Small intestine (tissue), 7 donors: Measurements from ENCODE around the gene BAHD1. TPM values are rescaled to one million over a fixed set of nuclear protein-coding genes. Genes with fewer than 3 reads are reported as not detected.

Experiments
- DNase-seq, 2 donors: peaks; one replicate each; pipeline versions ENCODE4 v3.0.0 to v3.0.0-alpha.2; 2013
- FAIRE-seq: peaks from 2 replicates; lab custom pipeline; 2012; peaks lifted over from hg19 to GRCh38; lab: Jason Lieb, UNC
- H3K27ac ChIP-seq, 3 donors: one replicate each; pipeline ENCODE4 v1.5.1; 2013; ENCODE audit warnings: low read length in 2 of 3, mild to moderate bottlenecking in 2 of 3, control low read depth in 1 of 3, inconsistent platforms in 1 of 3, low read depth in 1 of 3, moderate library complexity in 1 of 3
- H3K27me3 ChIP-seq, 3 donors: one replicate each; pipeline ENCODE4 v1.6.1; 2013; ENCODE audit warnings: low read length in 3 of 3, inconsistent platforms in 1 of 3; ENCODE audit not compliant: control insufficient read depth in 3 of 3, insufficient read depth in 3 of 3
- H3K36me3 ChIP-seq, 3 donors: one replicate each; pipeline ENCODE4 v1.6.1; 2013; ENCODE audit warnings: low read length in 3 of 3, inconsistent platforms in 1 of 3, low read depth in 1 of 3, mild to moderate bottlenecking in 1 of 3, moderate library complexity in 1 of 3; ENCODE audit not compliant: control insufficient read depth in 3 of 3, insufficient read depth in 2 of 3
- H3K4me1 ChIP-seq, 3 donors: one replicate each; pipeline ENCODE4 v1.6.1; 2013; ENCODE audit warnings: low read length in 2 of 3, inconsistent platforms in 1 of 3, low read depth in 1 of 3, mild to moderate bottlenecking in 1 of 3, moderate library complexity in 1 of 3; ENCODE audit not compliant: control insufficient read depth in 3 of 3, insufficient read depth in 2 of 3
- H3K4me3 ChIP-seq, 3 donors: one replicate each; pipeline ENCODE4 v1.5.1; 2013; ENCODE audit warnings: low read length in 3 of 3, control low read depth in 1 of 3, inconsistent platforms in 1 of 3, low read depth in 1 of 3, mild to moderate bottlenecking in 1 of 3, moderate library complexity in 1 of 3
- H3K9me3 ChIP-seq, 2 donors: one replicate each; pipeline ENCODE4 v1.6.1; 2013; ENCODE audit warnings: low read depth in 1 of 2, low read length in 1 of 2; ENCODE audit not compliant: control insufficient read depth in 2 of 2, insufficient read depth in 1 of 2
- WGBS, 3 donors: extraction: QIAGEN DNeasy Blood & Tissue Kit; methylation state at CpG; one replicate each; pipeline ENCODE4 v1.1.7; 2013; 5-methylcytosine and 5-hydroxymethylcytosine counted together
- polyA plus RNA-seq, 4 donors: library from polyadenylated mRNA; stranded (reverse) in 3 of 4; unstranded in 1 of 4; fragments of 200-250 nt in 3 of 4; fragments of 120-200 nt in 1 of 4; gene quantifications; one replicate each; pipeline versions ENCODE4 v1.2.1 to v1.2.3, GENCODE V29; 2013
- donor health status: healthy with polysubstance abuse.
- donor health status: control.
- donor health status: control.
- donor health status: Bipolar disorder and iron deficiency.
- donor health status: healthy.

BAHD1 gene
- polyA plus RNA-seq, 4 donors, result 10.7 to 32.5 (median 12.5) TPM

- H3K27ac ChIP-seq, result no peak overlapping the region
- FAIRE-seq, result no peak
These were observed 70.3 kb downstream of the BAHD1 start for GRCh38 chr15:40511093-40511471.

GRCh38 chr15:40511472-40512133 lies 70.8 kb downstream of the BAHD1 start:
- H3K4me1 ChIP-seq, result peaks cover 0 to 4% (median 4%) of the 10 kb centered on the region in 3 donors
- H3K4me3 ChIP-seq, result peak overlapping the region; percentile 40 to 51 (median 51)
- no peaks in the 10 kb centered on the region for H3K9me3 ChIP-seq
- H3K36me3 ChIP-seq, result no peaks in the 10 kb centered on the region
- DNase-seq, result peak; percentile 71 to 73
- no peak overlapping the region for H3K27ac ChIP-seq
- no peak for FAIRE-seq
- WGBS, 3 donors, result 1% methylated on average over 52 to 61 of the region's 61 CpGs
- peaks cover 0 to 23% (median 4%) of the 10 kb centered on the region in 3 donors for H3K27me3 ChIP-seq

More at GRCh38 chr15:40511093-40511471, 70.3 kb downstream of the BAHD1 start:
- peak in 1 of 2 donors; percentile 23 for DNase-seq
- Histone ChIP-seq H3K4me1 (peaks cover 0 to 4% (median 4%) of the 10 kb centered on the region in 3 donors), H3K27me3 (peaks cover 0 to 23% (median 4%) of the 10 kb centered on the region in 3 donors), H3K9me3 (no peaks in the 10 kb centered on the region), H3K4me3 (peak overlapping the region; percentile 40 to 51 (median 51)), H3K36me3 (no peaks in the 10 kb centered on the region)
- 5 to 18% (median 9%) methylated on average over 22 of the region's 22 CpGs for WGBS, 3 donors

- no peaks in the 10 kb centered on the region for H3K9me3 ChIP-seq
- FAIRE-seq (no peak), DNase-seq (no peak)
- H3K36me3 ChIP-seq, result no peaks in the 10 kb centered on the region
- no peak overlapping the region for H3K4me3 ChIP-seq
- peaks cover 0 to 20% (median 4%) of the 10 kb centered on the region in 3 donors for H3K27me3 ChIP-seq
- H3K4me1 ChIP-seq, result peaks cover 0 to 4% (median 0%) of the 10 kb centered on the region in 3 donors
- H3K27ac ChIP-seq, result no peak overlapping the region
- WGBS, 3 donors, result 88 to 98% (median 96%) methylated on average over 2 of the region's 2 CpGs
These were observed 71.7 kb downstream of the BAHD1 start for GRCh38 chr15:40512440-40512839.

- no peak overlapping the region for H3K27ac ChIP-seq
- peaks cover 0 to 20% (median 4%) of the 10 kb centered on the region in 3 donors for H3K27me3 ChIP-seq
- H3K9me3 ChIP-seq, result no peaks in the 10 kb centered on the region
- no peaks in the 10 kb centered on the region for H3K36me3 ChIP-seq
- H3K4me3 ChIP-seq, result no peak overlapping the region
- no peak for FAIRE-seq
- DNase-seq, result no peak
- WGBS, 3 donors, result 85 to 94% (median 93%) methylated on average over 5 of the region's 5 CpGs
- peaks cover 0 to 4% (median 0%) of the 10 kb centered on the region in 3 donors for H3K4me1 ChIP-seq
These were observed 72.9 kb downstream of the BAHD1 start for GRCh38 chr15:40513609-40514008.

- WGBS, 3 donors, result 90 to 97% (median 90%) methylated on average over 2 of the region's 2 CpGs
- no peak for FAIRE-seq
- H3K27me3 ChIP-seq, result peaks cover 0 to 7% (median 0%) of the 10 kb centered on the region in 3 donors
These were observed 75.6 kb downstream of the BAHD1 start for GRCh38 chr15:40516322-40516721.

More at GRCh38 chr15:40516322-40516721, 75.6 kb downstream of the BAHD1 start:
- Histone ChIP-seq H3K27ac (no peak overlapping the region), H3K36me3 (no peaks in the 10 kb centered on the region), H3K4me1 (peaks cover 0 to 4% (median 0%) of the 10 kb centered on the region in 3 donors), H3K4me3 (no peak overlapping the region), H3K9me3 (no peaks in the 10 kb centered on the region)
- no peak for DNase-seq

Other genes starting within 250 kb of the BAHD1 start
- 10 to 100 TPM in 1 of 4 donors, 1 to 10 TPM in 1, under 1 TPM in 2; 0.67 to 16.4 (median 2.9) TPM for gene PAK6, start 201.9 kb upstream of the BAHD1 start, polyA plus RNA-seq
- gene ANKRD63, start 157.9 kb upstream of the BAHD1 start, polyA plus RNA-seq, result under 1 TPM in 2 of 4 donors, not detected in 2; 0.04 to 0.16 TPM
- 10 to 100 TPM in 1 of 4 donors, 1 to 10 TPM in 3; 5.6 to 11.4 (median 7.8) TPM for gene PLCB2, start 133.0 kb upstream of the BAHD1 start, polyA plus RNA-seq
- 10 to 100 TPM in 1 of 4 donors, 1 to 10 TPM in 3; 4.7 to 10.6 (median 6.5) TPM for gene INAFM2, start 117.3 kb upstream of the BAHD1 start, polyA plus RNA-seq
- 1 to 10 TPM; 2.2 to 7.4 (median 4.6) TPM for gene CCDC9B, start 100.0 kb upstream of the BAHD1 start, polyA plus RNA-seq
- over 10,000 TPM in 2 of 4 donors, 1,000 to 10,000 TPM in 2; 1,899 to 32,483 (median 16,493) TPM for gene PHGR1, start 89.9 kb upstream of the BAHD1 start, polyA plus RNA-seq
- 10 to 100 TPM in 1 of 4 donors, 1 to 10 TPM in 3; 2.2 to 12.2 (median 5.1) TPM for gene DISP2, start 82.7 kb upstream of the BAHD1 start, polyA plus RNA-seq
- 10 to 100 TPM in 2 of 4 donors, 1 to 10 TPM in 2; 4.1 to 24.3 (median 12.9) TPM for gene KNSTRN, start 58.2 kb upstream of the BAHD1 start, polyA plus RNA-seq
- gene IVD, start 35.2 kb upstream of the BAHD1 start, polyA plus RNA-seq, result 10 to 100 TPM; 20.0 to 58.3 (median 38.0) TPM
- gene CHST14, start 30.0 kb downstream of the BAHD1 start, polyA plus RNA-seq, result 10 to 100 TPM in 1 of 4 donors, 1 to 10 TPM in 2, under 1 TPM in 1; 0.45 to 11.3 (median 3.7) TPM
- 10 to 100 TPM; 22.3 to 35.5 (median 23.6) TPM for gene CCDC32, start 124.1 kb downstream of the BAHD1 start, polyA plus RNA-seq
- 10 to 100 TPM in 2 of 4 donors, 1 to 10 TPM in 2; 3.2 to 10.6 (median 7.0) TPM for gene RPUSD2, start 128.3 kb downstream of the BAHD1 start, polyA plus RNA-seq
- gene KNL1, start 153.3 kb downstream of the BAHD1 start, polyA plus RNA-seq, result 10 to 100 TPM in 1 of 4 donors, 1 to 10 TPM in 3; 8.1 to 11.0 (median 8.9) TPM